ENCODE data around the gene RASIP1. TPM values are rescaled to one million over a fixed set of nuclear protein-coding genes. Genes with fewer than 3 reads are reported as not detected.

The RASIP1 gene
- total and polyA plus RNA-seq, 7 donors: 3.9 to 9.7 (median 7.0) TPM

DNA sequence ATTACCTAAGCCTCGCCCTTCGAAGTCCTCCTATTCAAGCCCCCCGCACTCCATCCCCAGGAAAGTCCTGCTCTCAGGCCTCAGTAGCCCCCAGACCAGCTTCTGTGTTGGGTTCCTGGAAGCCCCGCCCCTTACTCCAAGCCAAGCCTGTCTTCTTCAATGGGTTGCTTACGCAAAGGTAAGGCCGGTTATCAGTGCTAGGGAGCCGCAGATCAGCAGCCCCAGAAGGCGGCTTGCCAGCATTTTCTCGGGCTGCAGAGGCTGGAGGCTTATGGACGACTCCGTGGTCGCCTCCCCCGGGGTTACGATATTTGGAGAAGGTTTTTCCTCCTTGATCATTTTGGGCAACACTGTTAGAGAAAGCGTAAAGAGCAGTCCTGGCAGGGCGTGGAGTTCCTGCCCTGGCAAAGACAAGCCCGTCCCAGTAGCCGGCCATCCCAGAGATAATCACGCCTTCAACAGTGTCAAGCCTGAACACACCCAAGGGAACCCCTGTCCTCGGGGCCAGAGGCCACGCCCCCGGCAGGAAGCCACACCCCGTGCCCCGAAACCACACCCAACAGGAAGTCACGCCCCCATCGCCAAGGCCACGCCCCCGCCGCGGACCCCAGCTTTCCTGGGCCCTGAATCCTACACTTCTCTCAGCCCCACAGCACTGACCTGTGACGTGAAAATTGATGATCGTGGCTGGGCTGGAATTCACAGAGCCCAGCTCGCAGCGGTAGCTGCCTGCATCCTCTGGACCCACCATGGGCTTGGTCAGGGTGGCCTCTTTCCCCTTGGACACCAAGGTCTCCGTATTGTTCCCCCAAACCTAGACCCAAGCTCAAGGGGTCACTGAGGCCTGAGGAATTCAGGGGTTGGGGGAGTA lies 954 bp upstream of the RASIP1 start:
- no peaks in the 10 kb centered on the region for H3K9me3 ChIP-seq
- peak; percentile 58 to 76 for DNase-seq
- TF ChIP-seq CTCF (IDR thresholded peaks at IDR 0.05): no peak
- ATAC-seq: peak in 1 of 4 donors; percentile 12
- intact Hi-C loops (cut with DNase I): loop anchor here (5.0 kb wide), 2 partner anchors 64 to 94 kb away; partner anchors contain the start of gene CA11 (in 1 of the 2)
- peak overlapping the region; percentile 68 for H3K4me3 ChIP-seq
- 50 to 57% (median 56%) methylated on average over 35 of the region's 35 CpGs for WGBS, 3 donors
- H3K36me3 ChIP-seq (ENCODE audit: insufficient read depth in 1 of 2, low read depth in 1 of 2): no peaks in the 10 kb centered on the region
- H3K27me3 ChIP-seq (ENCODE audit: insufficient read depth in 3 of 3, low read length in 2 of 3): no peaks in the 10 kb centered on the region
- peaks cover 5% of the 10 kb centered on the region for H3K4me1 ChIP-seq
- H3K27ac ChIP-seq: peak overlapping the region; percentile 78

DNA sequence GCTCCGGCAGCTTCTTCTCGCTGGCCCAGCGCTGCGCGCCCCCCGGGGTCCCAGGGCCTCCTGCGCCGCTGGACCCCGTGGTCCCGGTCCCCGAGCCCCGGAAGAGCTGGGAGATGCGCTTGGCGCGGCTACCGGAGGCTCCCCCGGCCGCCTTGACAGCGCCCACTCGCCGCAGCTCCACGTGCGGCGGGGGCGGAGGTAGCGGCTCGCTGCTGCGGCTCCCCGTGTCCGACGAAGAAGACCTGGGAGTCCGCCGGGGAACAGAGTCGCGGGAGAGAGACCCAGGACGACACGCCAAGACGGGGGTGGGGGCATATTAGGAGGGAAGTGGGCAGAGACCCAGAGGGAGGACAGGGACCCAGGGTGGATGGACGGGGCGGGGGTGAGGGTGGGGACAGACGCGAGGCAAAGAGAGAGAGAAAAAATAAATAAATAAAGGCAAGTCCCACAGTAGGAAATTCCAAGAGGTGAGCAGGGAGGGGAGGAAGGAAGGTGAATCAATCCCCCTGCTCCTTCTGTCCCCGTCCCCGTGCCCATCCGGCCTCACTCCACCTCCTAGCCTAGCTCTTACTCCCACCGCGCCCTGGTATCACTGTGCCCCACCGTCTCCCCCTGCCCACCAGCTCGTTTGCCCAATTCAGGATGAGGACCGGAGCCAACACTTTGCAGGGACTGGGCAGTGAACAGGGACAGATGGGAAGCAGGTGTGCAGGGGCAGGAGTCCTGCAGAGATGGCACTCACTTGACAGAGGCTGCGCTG lies 826 bp downstream of the RASIP1 start:
- DNase-seq: no peak
- Histone ChIP-seq H3K4me3 (peak overlapping the region; percentile 68), H3K27ac (peak overlapping the region; percentile 78), H3K27me3 (ENCODE audit: insufficient read depth in 3 of 3, low read length in 2 of 3) (no peaks in the 10 kb centered on the region), H3K36me3 (ENCODE audit: insufficient read depth in 1 of 2, low read depth in 1 of 2) (peaks cover 0 to 6% of the 10 kb centered on the region in 2 donors), H3K4me1 (peaks cover 5% of the 10 kb centered on the region), H3K9me3 (no peaks in the 10 kb centered on the region)
- TF ChIP-seq CTCF (IDR thresholded peaks at IDR 0.05): no peak
- intact Hi-C loops (cut with DNase I): loop anchor here (5.0 kb wide), 2 partner anchors 62 to 92 kb away; partner anchors contain the start of gene CA11 (in 1 of the 2)
- ATAC-seq: peak in 1 of 4 donors; percentile 2
- WGBS, 3 donors: 16 to 27% (median 16%) methylated on average over 45 to 51 of the region's 51 CpGs

DNA sequence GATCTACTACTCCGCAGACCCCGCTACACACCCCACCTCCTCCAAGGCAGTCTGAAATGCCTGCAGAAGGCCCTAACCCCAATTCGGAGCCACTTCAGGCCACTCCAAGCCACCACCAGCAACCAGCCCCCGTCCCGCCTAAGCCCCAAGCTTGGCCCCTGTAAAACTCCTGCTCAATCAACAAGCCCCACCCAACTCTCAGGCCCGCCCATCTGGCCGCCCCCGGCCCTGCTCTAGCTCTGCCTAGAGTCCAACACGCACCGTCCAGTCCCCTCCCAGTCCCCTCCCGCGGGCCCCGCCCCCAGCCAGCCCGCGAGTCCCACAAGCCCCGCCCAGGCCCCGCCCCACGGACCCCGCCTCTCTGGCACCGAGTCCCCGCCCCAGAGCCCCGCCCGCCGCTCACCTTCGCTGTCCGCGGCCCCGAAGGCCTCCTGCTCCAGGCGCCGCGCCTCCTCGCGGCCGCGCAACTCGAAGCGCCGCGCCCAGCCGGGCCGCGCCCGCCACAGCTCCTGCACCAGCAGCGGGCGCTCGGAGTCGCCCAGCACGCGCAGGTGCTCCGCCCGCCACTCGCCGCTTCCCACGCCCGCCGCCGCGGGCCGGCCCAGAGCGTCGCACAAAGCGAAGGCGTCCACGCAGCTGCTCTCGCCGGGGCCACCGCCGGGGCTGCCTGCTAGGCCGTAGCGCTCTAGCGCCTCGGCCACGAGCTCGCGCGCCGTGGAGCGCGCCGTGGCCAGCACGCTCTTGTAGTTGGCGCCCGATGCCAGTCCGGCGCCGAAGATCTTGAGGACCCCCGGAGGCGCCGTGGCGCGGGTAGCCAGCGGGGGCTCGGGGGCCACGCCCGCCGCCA lies 1.6 kb downstream of the RASIP1 start:
- WGBS, 3 donors: 2 to 3% (median 2%) methylated on average over 38 to 95 of the region's 96 CpGs
- Histone ChIP-seq H3K36me3 (ENCODE audit: insufficient read depth in 1 of 2, low read depth in 1 of 2) (peaks cover 0 to 6% of the 10 kb centered on the region in 2 donors), H3K9me3 (no peaks in the 10 kb centered on the region), H3K27me3 (ENCODE audit: insufficient read depth in 3 of 3, low read length in 2 of 3) (no peaks in the 10 kb centered on the region), H3K27ac (peak overlapping the region; percentile 78), H3K4me1 (peaks cover 5% of the 10 kb centered on the region), H3K4me3 (peak overlapping the region; percentile 68)
- DNase-seq: peak; percentile 94 to 96
- TF ChIP-seq CTCF (IDR thresholded peaks at IDR 0.05): peak; percentile 47
- intact Hi-C loops (cut with DNase I): loop anchor here in 1 of 2 donors (5.0 kb wide), 1 partner anchor 61 kb away; no protein-coding TSS in a partner anchor
- peak; percentile 91 to 94 (median 92) for ATAC-seq

DNA sequence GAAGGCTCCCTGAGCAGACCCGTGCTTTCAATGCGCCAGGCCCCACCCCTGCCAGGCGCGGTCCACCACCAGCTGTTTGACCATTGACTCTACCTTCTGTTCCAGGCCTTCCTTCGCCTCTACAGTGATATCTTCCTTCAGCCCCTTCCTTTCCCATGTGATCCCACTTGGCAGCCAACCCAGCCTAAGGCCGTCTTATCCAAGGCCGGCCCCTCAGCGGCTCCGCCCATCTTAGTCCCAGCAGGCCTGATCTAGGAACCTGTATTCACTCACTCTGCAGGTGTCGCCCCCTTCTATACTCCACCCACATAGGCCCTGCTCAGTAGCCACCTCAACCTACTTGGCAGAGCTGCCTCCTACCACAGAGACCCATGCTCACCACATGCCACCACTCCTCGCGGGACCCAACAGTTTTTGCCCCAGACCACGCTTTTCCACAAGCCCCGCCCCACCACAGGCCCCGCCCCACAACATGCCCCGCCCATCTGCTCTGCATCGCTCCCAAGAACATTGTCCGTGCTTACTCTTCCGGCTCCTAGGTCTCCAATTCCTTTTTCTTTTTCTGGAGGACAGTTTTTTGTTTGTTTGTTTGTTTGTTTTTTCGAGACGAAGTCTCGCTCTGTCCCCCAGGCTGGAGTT lies 2.9 kb downstream of the RASIP1 start:
- TF ChIP-seq CTCF (IDR thresholded peaks at IDR 0.05): no peak
- H3K4me3 ChIP-seq: no peak overlapping the region
- DNase-seq (no peak), ATAC-seq (no peak)
- no peaks in the 10 kb centered on the region for H3K9me3 ChIP-seq
- H3K27ac ChIP-seq: no peak overlapping the region
- H3K4me1 ChIP-seq: peaks cover 5% of the 10 kb centered on the region
- 56 to 70% (median 60%) methylated on average over 22 of the region's 22 CpGs for WGBS, 3 donors
- H3K27me3 ChIP-seq (ENCODE audit: insufficient read depth in 3 of 3, low read length in 2 of 3): no peaks in the 10 kb centered on the region
- intact Hi-C loops (cut with DNase I): loop anchor here in 1 of 2 donors (5.0 kb wide), 1 partner anchor 60 kb away; no protein-coding TSS in a partner anchor
- H3K36me3 ChIP-seq (ENCODE audit: insufficient read depth in 1 of 2, low read depth in 1 of 2): peaks cover 0 to 6% of the 10 kb centered on the region in 2 donors
